ENCODE results near the gene CCSER1. TPM values are rescaled to one million over a fixed set of nuclear protein-coding genes. Genes with fewer than 3 reads are reported as not detected.

Gene CCSER1
- total and polyA plus RNA-seq, 2 of the 8 experiments (the other 6 are each of a cell fraction or from before 2014, with no cell fraction given): 0.26 to 0.84 TPM

GRCh38 chr4:90888571-90888970 lies 761.4 kb downstream of the CCSER1 start:
- no peak overlapping the region for H3K4me3 ChIP-seq (ENCODE audit: extremely low read depth in 1 of 4, insufficient read depth in 2 of 4, low read depth in 3 of 4, low read length in 4 of 4)
- H3K9ac ChIP-seq (replicated peaks in 1 of 4; ENCODE audit: extremely low read depth in 1 of 4, low read depth in 3 of 4, low read length in 3 of 4): no peak overlapping the region
- POLR2A ChIA-PET (ENCODE audit: partially characterized antibody): no interaction called here
- no peaks in the 10 kb centered on the region for H3K79me1 ChIP-seq (ENCODE audit: low read depth, low read length)
- no peak for FAIRE-seq
- H2BK5ac ChIP-seq (ENCODE audit: low read depth, low read length): no peak overlapping the region
- H2BK15ac ChIP-seq (ENCODE audit: low read length): no peak overlapping the region
- H3K23ac ChIP-seq (ENCODE audit: insufficient read length): no peak overlapping the region
- H3K4ac ChIP-seq (replicated peaks; ENCODE audit: insufficient read length, low read depth, low read length): no peak overlapping the region
- no peaks in the 10 kb centered on the region for H3K4me1 ChIP-seq (replicated peaks in 1 of 4; ENCODE audit: control insufficient read depth in 3 of 4, insufficient read depth in 4 of 4, low read length in 3 of 4)
- H3K27me3 ChIP-seq (replicated peaks in 1 of 4; ENCODE audit: control insufficient read depth in 3 of 4, extremely low read depth in 1 of 4, insufficient read depth in 3 of 4, low read length in 3 of 4): no peaks in the 10 kb centered on the region
- no peak overlapping the region for H4K91ac ChIP-seq (replicated peaks; ENCODE audit: insufficient read length, low read length)
- no peaks in the 10 kb centered on the region for H3K23me2 ChIP-seq (ENCODE audit: low read depth, low read length)
- H2BK120ac ChIP-seq (replicated peaks; ENCODE audit: low read depth, low read length): no peak overlapping the region
- no peaks in the 10 kb centered on the region for H3K36me3 ChIP-seq (ENCODE audit: control insufficient read depth in 2 of 4, insufficient read depth in 4 of 4, low read length in 3 of 4)
- H3K56ac ChIP-seq (replicated peaks; ENCODE audit: insufficient read length, low read depth, low read length): no peak overlapping the region
- no peaks in the 10 kb centered on the region for H3K9me3 ChIP-seq (ENCODE audit: insufficient read depth in 2 of 2, low read depth in 1 of 2, low read length in 1 of 2)
- no peak for DNase-seq (ENCODE audit: low read depth in 1 of 2, low spot score in 2 of 2)
- no peak overlapping the region for H4K8ac ChIP-seq (ENCODE audit: extremely low read depth, insufficient read depth, low read length)
- no peak overlapping the region for H2AK5ac ChIP-seq (ENCODE audit: low read depth, low read length)
- no peak overlapping the region for H4K5ac ChIP-seq (ENCODE audit: insufficient read length, low read depth, low read length)
- TF ChIP-seq RAD21 (IDR thresholded peaks at IDR 0.05 in 1 of 2, conservative IDR thresholded peaks at IDR 0.05 in 1 of 2; ENCODE audit: low read depth in 2 of 2, low read length in 2 of 2) (no peak), POU5F1 (IDR thresholded peaks at IDR 0.05; ENCODE audit: low read depth, low read length) (no peak), TCF12 (IDR thresholded peaks at IDR 0.05; ENCODE audit: low read depth, low read length) (no peak), EGR1 (IDR thresholded peaks at IDR 0.05; ENCODE audit: borderline replicate concordance, low read depth, low read length) (no peak), EP300 (IDR thresholded peaks at IDR 0.05; ENCODE audit: borderline replicate concordance in 1 of 2, low read depth in 2 of 2, low read length in 2 of 2) (no peak)
- CTCF ChIA-PET (ENCODE audit: partially characterized antibody): no interaction called here
- H3K18ac ChIP-seq (ENCODE audit: extremely low read depth, low read length): no peak overlapping the region
- no peak overlapping the region for H3K27ac ChIP-seq (ENCODE audit: low read depth, low read length)
- no peak overlapping the region for H2BK20ac ChIP-seq (ENCODE audit: low read length)
- WGBS, 2 experiments (ENCODE audit: extremely low coverage in 1 of 2, insufficient coverage in 1 of 2, insufficient read length in 1 of 2, insufficient replicate concordance in 2 of 2, low coverage in 1 of 2, low lambda C conversion rate in 2 of 2, missing lambda C conversion rate in 1 of 2): 88% methylated on average over 2 of the region's 2 CpGs; no CpG with 5 or more reads in 1 of the 2 experiments
- no peaks in the 10 kb centered on the region for H4K20me1 ChIP-seq (replicated peaks in 1 of 2; ENCODE audit: control insufficient read depth in 1 of 2, insufficient read depth in 2 of 2, low read length in 2 of 2)
- no peak overlapping the region for H3K4me2 ChIP-seq (ENCODE audit: insufficient read depth in 1 of 2, low read depth in 2 of 2, low read length in 2 of 2)
- no peak overlapping the region for H2BK12ac ChIP-seq (ENCODE audit: low read depth, low read length)
- H3K14ac ChIP-seq (ENCODE audit: insufficient read length): no peak overlapping the region
- no peaks in the 10 kb centered on the region for H3K79me2 ChIP-seq (ENCODE audit: control insufficient read depth in 1 of 2, insufficient read depth in 2 of 2, low read length in 2 of 2)
- no peak overlapping the region for H2AFZ ChIP-seq (ENCODE audit: low read length)
